DMS 273 (cell line): ENCODE results near the gene PIAS4.

Source experiments
- DNase-seq: peaks from one replicate; lab custom pipeline; 2025; ENCODE audit not compliant: unreplicated experiment; lab: John Stamatoyannopoulos, UW

The PIAS4 gene

GRCh38 chr19:4069331-4069959 is 61.9 kb downstream of the PIAS4 start:
- DNase-seq: no peak

- DNase-seq: no peak
These were observed 64.1 kb downstream of the PIAS4 start for GRCh38 chr19:4071610-4072009.

GRCh38 chr19:4075373-4075772 is 67.8 kb downstream of the PIAS4 start:
- no peak for DNase-seq

GRCh38 chr19:4077007-4077374 is 69.5 kb downstream of the PIAS4 start:
- no peak for DNase-seq

GRCh38 chr19:4077800-4078684 is 70.5 kb downstream of the PIAS4 start:
- DNase-seq: no peak

GRCh38 chr19:4080473-4080872 is 72.9 kb downstream of the PIAS4 start:
- DNase-seq: no peak

- no peak for DNase-seq
These were observed 74.0 kb downstream of the PIAS4 start for GRCh38 chr19:4081441-4082129.

- no peak for DNase-seq
These were observed 74.6 kb downstream of the PIAS4 start for GRCh38 chr19:4082172-4082571.

GRCh38 chr19:4083677-4084546 is 76.4 kb downstream of the PIAS4 start:
- no peak for DNase-seq

GRCh38 chr19:4084547-4084877 is 77.0 kb downstream of the PIAS4 start:
- DNase-seq: no peak

GRCh38 chr19:4086411-4086867 is 78.9 kb downstream of the PIAS4 start:
- DNase-seq: no peak

- no peak for DNase-seq
These were observed 80.5 kb downstream of the PIAS4 start for GRCh38 chr19:4087787-4088679.

- DNase-seq: no peak
These were observed 81.4 kb downstream of the PIAS4 start for GRCh38 chr19:4088975-4089374.
